Thyroid gland (tissue), 4 donors: ENCODE data around the gene TGM1.

Source experiments
- CTCF ChIP-seq, 6 experiments: fragments of 200-600 bp in 3 of 6; fragments of 450-650 bp in 3 of 6; sonication (generic) in 3 of 6; IDR thresholded peaks; one replicate each; pipeline ENCODE4 v1.5.1; 2016 to 2019; ENCODE audit warnings: antibody characterized with exemption in 6 of 6, mild to moderate bottlenecking in 2 of 6, inconsistent platforms in 1 of 6, moderate library complexity in 1 of 6
- POLR2A ChIP-seq, 2 donors: fragments of 450-650 bp; IDR thresholded peaks; one replicate each; pipeline ENCODE4 v1.6.1; 2017; ENCODE audit warnings: antibody characterized with exemption in 2 of 2, mild to moderate bottlenecking in 2 of 2, moderate library complexity in 1 of 2

DNA sequence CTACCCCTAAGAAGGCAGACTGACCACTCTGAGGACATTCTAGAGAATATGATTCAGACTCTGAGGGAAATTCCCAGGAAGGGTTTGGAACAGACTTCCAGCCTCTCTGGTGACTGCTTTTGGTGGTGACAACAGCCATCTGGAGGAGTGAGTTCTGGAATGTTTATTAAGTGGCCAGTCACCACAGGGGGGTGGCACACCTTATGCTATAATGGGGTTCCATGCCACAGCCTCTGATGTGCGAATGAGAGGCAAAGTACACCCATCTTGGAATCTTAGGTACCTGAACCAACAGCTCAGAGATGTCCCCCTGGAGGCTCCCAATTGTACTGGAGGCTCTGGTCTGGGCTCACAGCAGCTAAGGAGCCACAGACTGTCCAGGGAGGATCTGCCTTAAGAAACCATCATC lies 11.1 kb downstream of the TGM1 start:
- TF ChIP-seq CTCF (IDR thresholded peaks at IDR 0.05): no peak
- no peak for TF ChIP-seq POLR2A (IDR thresholded peaks at IDR 0.05)
